ENCODE results near the gene FAM171A1.

FAM171A1 gene

GRCh38 chr10:15189133-15189885, 181.8 kb downstream of the FAM171A1 start:
- H3K4me3 ChIP-seq (ENCODE audit: severe bottlenecking): no peak overlapping the region
- H3K27me3 ChIP-seq (ENCODE audit: insufficient read depth, poor library complexity, severe bottlenecking): no peaks in the 10 kb centered on the region
- TF ChIP-seq, protein P1, sequence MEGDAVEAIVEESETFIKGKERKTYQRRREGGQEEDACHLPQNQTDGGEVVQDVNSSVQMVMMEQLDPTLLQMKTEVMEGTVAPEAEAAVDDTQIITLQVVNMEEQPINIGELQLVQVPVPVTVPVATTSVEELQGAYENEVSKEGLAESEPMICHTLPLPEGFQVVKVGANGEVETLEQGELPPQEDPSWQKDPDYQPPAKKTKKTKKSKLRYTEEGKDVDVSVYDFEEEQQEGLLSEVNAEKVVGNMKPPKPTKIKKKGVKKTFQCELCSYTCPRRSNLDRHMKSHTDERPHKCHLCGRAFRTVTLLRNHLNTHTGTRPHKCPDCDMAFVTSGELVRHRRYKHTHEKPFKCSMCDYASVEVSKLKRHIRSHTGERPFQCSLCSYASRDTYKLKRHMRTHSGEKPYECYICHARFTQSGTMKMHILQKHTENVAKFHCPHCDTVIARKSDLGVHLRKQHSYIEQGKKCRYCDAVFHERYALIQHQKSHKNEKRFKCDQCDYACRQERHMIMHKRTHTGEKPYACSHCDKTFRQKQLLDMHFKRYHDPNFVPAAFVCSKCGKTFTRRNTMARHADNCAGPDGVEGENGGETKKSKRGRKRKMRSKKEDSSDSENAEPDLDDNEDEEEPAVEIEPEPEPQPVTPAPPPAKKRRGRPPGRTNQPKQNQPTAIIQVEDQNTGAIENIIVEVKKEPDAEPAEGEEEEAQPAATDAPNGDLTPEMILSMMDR (IDR thresholded peaks at IDR 0.05; ENCODE audit: poor library complexity, severe bottlenecking): no peak
- no peaks in the 10 kb centered on the region for H3K9me3 ChIP-seq (ENCODE audit: severe bottlenecking)
- no peak overlapping the region for H3K27ac ChIP-seq (ENCODE audit: poor library complexity, severe bottlenecking)
- no peak for DNase-seq (ENCODE audit: low spot score)
- ATAC-seq (ENCODE audit: low read depth): no peak
- no peaks in the 10 kb centered on the region for H3K4me1 ChIP-seq (ENCODE audit: insufficient read depth, poor library complexity, severe bottlenecking)
- no peaks in the 10 kb centered on the region for H3K36me3 ChIP-seq (ENCODE audit: low read depth)

DNA sequence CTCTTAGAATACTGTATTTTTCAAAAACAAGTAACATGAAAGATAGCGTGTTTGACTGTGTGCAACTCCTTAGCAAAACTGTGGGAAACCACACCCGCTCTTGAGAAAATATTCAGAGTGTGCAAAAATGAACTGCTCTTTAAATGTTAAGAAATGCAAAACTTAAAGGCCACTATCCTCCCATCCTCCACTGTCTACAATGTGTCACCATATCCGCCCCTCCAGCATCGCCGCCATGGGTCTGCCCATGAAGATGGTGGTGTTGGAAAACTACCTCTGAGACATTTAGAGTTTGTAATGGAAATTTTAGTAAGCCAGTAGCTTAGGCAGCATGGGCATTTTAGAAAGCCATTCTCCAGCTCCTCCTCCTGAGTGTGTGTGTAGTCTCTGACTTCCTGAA, 182.5 kb downstream of the FAM171A1 start:
- no peak overlapping the region for H3K27ac ChIP-seq (ENCODE audit: poor library complexity, severe bottlenecking)
- H3K4me1 ChIP-seq (ENCODE audit: insufficient read depth, poor library complexity, severe bottlenecking): no peaks in the 10 kb centered on the region
- H3K9me3 ChIP-seq (ENCODE audit: severe bottlenecking): no peaks in the 10 kb centered on the region
- ATAC-seq (ENCODE audit: low read depth) (no peak), DNase-seq (ENCODE audit: low spot score) (no peak)
- TF ChIP-seq, protein P1 (IDR thresholded peaks at IDR 0.05; ENCODE audit: poor library complexity, severe bottlenecking): no peak
- no peaks in the 10 kb centered on the region for H3K36me3 ChIP-seq (ENCODE audit: low read depth)
- no peak overlapping the region for H3K4me3 ChIP-seq (ENCODE audit: severe bottlenecking)
- no peaks in the 10 kb centered on the region for H3K27me3 ChIP-seq (ENCODE audit: insufficient read depth, poor library complexity, severe bottlenecking)

- no peak overlapping the region for H3K4me3 ChIP-seq (ENCODE audit: severe bottlenecking)
- no peak for ATAC-seq (ENCODE audit: low read depth)
- TF ChIP-seq, protein P1 (IDR thresholded peaks at IDR 0.05; ENCODE audit: poor library complexity, severe bottlenecking): no peak
Measured at GRCh38 chr10:15183689-15184481, 187.2 kb downstream of the FAM171A1 start.

GRCh38 chr10:15182540-15183207, 188.4 kb downstream of the FAM171A1 start:
- ATAC-seq (ENCODE audit: low read depth) (peak; percentile 25; the same call in 1 of the 3 replicates), DNase-seq (ENCODE audit: low spot score) (no peak)
- no peaks in the 10 kb centered on the region for H3K9me3 ChIP-seq (ENCODE audit: severe bottlenecking)
- TF ChIP-seq, protein P1 (IDR thresholded peaks at IDR 0.05; ENCODE audit: poor library complexity, severe bottlenecking): no peak
- H3K4me1 ChIP-seq (ENCODE audit: insufficient read depth, poor library complexity, severe bottlenecking): peaks cover 2% of the 10 kb centered on the region
- no peak overlapping the region for H3K27ac ChIP-seq (ENCODE audit: poor library complexity, severe bottlenecking)
- no peaks in the 10 kb centered on the region for H3K36me3 ChIP-seq (ENCODE audit: low read depth)
- H3K4me3 ChIP-seq (ENCODE audit: severe bottlenecking): no peak overlapping the region
- no peaks in the 10 kb centered on the region for H3K27me3 ChIP-seq (ENCODE audit: insufficient read depth, poor library complexity, severe bottlenecking)

More at GRCh38 chr10:15183689-15184481, 187.2 kb downstream of the FAM171A1 start:
- peaks cover 2% of the 10 kb centered on the region for H3K4me1 ChIP-seq (ENCODE audit: insufficient read depth, poor library complexity, severe bottlenecking)
- H3K27me3 ChIP-seq (ENCODE audit: insufficient read depth, poor library complexity, severe bottlenecking): no peaks in the 10 kb centered on the region
- H3K9me3 ChIP-seq (ENCODE audit: severe bottlenecking): no peaks in the 10 kb centered on the region
- no peaks in the 10 kb centered on the region for H3K36me3 ChIP-seq (ENCODE audit: low read depth)
- H3K27ac ChIP-seq (ENCODE audit: poor library complexity, severe bottlenecking): no peak overlapping the region
- DNase-seq (ENCODE audit: low spot score): no peak
